22Rv1 (cell line): ENCODE results near the gene DHX36.

ENCODE experiments used
- H3K27ac ChIP-seq: fragments of 450-650 bp; 2 replicates; pipeline ENCODE4 v1.5.1; 2017
- CTCF ChIP-seq: fragments of 450-650 bp; IDR thresholded peaks from 2 replicates; pipeline ENCODE4 v1.5.1; 2017; ENCODE audit warnings: mild to moderate bottlenecking
- ZFX ChIP-seq: fragments of 450-650 bp; IDR thresholded peaks from 2 replicates; pipeline ENCODE4 v1.6.1; 2017; ENCODE audit warnings: antibody characterized with exemption, borderline replicate concordance

DHX36 gene

GRCh38 chr3:154323891-154324738 lies at the start of gene DHX36:
TSS of gene DHX36 (minus strand) at chr3:154324487. CDS start at chr3:154324416, 71 bp downstream.
- H3K27ac ChIP-seq: peak within 1 kb of the TSS; percentile 94
- TF ChIP-seq CTCF: peak; percentile 29; the same call in 1 of the 2 replicates
- TF ChIP-seq ZFX: no peak

- H3K27ac ChIP-seq: no peak overlapping the region
- no peak for TF ChIP-seq ZFX
- TF ChIP-seq CTCF: no peak
Observed at GRCh38 chr3:154367221-154367620, 42.9 kb upstream of the DHX36 start.

GRCh38 chr3:154364849-154365248 lies 40.6 kb upstream of the DHX36 start:
- TF ChIP-seq ZFX (no peak), CTCF (no peak)
- no peak overlapping the region for H3K27ac ChIP-seq

- TF ChIP-seq ZFX: no peak
- TF ChIP-seq CTCF: no peak
- H3K27ac ChIP-seq: no peak overlapping the region
Observed at GRCh38 chr3:154361099-154361498, 36.8 kb upstream of the DHX36 start.

GRCh38 chr3:154356009-154356408 lies 31.7 kb upstream of the DHX36 start:
- no peak for TF ChIP-seq ZFX
- no peak for TF ChIP-seq CTCF
- H3K27ac ChIP-seq: no peak overlapping the region

- no peak overlapping the region for H3K27ac ChIP-seq
- no peak for TF ChIP-seq CTCF
Observed at GRCh38 chr3:154349223-154349622, 24.9 kb upstream of the DHX36 start.

- no peak overlapping the region for H3K27ac ChIP-seq
- TF ChIP-seq ZFX: no peak
Observed at GRCh38 chr3:154345422-154346122, 21.3 kb upstream of the DHX36 start.
